Bone marrow (tissue), 2 donors: Measurements from ENCODE around the gene BLOC1S6.
A peak's percentile ranks its signal among the peaks of the same experiment; 100 is the strongest.

ENCODE experiments used
- DNase-seq, 2 donors: peaks; one replicate each; lab custom pipeline; 2025; lab: John Stamatoyannopoulos, UW

The BLOC1S6 gene

DNA sequence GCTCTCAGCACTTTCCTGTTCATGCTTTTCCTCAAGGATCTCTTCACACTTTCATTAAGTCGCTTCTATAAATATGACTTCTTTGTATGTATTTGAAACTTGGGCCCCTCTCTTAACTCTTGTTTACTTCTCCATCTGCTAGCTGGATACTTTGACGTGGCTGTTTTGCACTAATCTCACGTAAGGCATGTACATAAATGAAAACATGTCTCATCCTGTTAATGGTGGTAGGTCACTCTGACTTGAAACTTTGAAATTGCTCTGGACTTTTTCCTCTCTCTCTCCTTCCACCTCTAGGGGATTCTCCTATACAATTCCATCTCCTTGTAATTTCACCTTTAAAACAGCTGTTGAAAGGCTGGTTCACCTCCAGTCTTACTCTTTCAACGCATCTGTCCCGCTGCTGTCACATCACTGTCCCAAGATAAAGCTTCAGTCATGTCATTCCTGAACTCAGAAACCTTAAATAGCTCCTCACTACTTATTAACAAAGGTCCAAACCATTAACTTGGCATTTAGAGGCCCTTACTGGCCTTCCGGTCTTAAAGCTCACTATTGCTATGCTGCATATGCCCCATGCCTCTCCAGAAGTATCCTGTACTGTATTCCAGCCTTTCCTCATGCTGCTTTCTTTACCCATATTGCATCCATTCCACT lies 1.2 kb downstream of the BLOC1S6 start:
- DNase-seq = no peak

DNA sequence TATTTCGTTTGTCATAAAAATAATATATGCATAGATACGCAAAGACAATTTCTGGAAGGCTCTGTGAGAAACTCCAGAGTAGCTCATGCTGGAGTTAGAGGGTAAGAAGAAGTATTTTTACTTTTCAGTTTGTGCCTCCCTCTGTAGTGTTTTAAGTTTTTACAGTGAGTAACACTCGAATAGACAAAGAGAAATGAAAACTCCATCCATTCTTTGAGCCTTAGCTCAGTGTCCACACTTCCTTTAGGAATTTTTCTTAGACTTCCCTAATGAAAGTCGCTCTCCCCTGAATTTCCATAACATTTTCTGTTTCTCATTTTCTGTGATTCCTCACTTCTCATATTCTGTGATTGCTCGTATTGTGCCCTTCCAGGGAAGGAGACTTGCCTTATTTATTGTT lies 2.1 kb downstream of the BLOC1S6 start:
- no peak for DNase-seq

DNA sequence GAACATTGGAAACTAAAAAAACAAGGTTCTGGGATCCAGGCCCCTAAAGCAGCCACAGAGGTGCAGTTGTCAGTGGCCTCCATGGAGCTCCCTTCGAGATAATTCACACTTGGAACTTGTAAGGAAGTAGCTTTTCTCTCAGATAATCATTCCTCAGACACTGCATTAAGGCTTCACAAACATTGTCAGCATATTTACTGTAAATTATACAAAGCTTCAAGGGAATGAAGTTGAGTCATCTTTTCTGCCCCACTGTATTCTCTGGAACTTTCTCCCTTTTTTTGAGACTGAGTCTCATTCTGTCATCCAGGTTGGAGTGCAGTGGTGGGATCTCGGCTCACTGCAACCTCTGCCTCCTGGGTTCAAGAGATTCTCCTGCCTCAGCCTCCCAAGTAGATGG lies 7.1 kb downstream of the BLOC1S6 start:
- DNase-seq = no peak

GRCh38 chr15:45594835-45595530 lies 7.8 kb downstream of the BLOC1S6 start:
- DNase-seq = no peak

GRCh38 chr15:45603881-45604280 lies 16.7 kb downstream of the BLOC1S6 start:
- no peak for DNase-seq

DNA sequence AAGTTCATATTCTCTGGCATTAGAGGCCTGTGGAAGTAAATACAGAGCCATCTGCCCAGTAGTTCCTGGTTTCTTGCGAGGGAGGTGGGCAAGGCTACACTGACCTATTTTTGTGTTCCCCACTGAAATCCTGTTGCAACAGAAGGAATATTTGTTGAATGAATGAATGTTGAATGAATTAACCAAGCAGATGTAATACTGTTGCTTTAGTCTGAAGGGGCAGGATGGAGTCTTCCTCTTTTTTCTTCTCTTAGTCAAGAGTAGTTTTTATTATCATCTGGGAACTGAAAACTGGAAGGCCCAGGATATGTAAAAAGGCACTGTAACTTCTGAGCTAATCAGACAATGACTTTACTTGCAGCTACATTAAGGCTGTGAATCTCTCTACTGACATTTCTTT lies 17.1 kb downstream of the BLOC1S6 start:
- DNase-seq = no peak

DNA sequence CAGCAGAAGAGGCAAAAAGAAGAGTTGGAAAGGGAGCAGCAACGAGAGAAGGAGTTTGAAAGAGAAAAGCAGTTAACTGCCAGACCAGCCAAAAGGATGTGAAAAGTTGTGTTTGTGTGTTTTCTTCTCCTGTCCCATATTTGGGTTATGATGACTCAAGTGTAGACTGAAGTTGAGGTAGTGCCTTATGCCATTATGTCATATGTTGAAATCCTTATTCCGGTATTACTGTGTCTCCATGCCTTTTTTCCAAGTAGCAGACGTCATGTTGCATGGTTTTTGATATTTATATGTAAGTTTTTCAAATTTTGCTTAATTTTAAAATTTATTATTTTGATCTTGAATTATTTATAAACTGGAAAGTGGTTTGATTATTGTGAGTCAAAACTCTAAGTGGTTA lies 19.2 kb downstream of the BLOC1S6 start:
- DNase-seq = no peak

- no peak for DNase-seq
These were observed 19.7 kb downstream of the BLOC1S6 start for GRCh38 chr15:45606841-45607240.

DNA sequence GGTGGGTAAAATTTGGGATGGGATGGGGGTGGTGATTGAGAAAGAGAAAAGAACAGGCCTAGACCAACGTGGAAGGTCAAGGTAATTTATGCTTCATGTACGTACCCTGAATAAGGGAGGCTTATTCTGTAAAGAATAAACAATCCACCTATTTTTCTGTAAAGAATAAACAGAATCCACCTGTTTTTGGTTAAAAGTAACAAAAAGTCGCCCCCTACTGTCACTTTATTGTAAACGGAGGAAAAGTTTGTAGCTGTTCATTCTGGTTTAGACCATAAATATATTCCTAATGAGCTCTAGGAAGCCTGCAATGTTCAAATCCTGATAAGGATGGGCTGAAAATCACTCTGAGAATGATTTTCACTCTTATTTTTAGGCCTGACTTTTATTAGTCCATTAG lies 24.1 kb downstream of the BLOC1S6 start:
- no peak for DNase-seq

- peak in 1 of 2 donors; percentile 22 for DNase-seq
These were observed 25.7 kb downstream of the BLOC1S6 start for GRCh38 chr15:45612790-45613415.

GRCh38 chr15:45616901-45617323 lies 29.7 kb downstream of the BLOC1S6 start:
- no peak for DNase-seq

- no peak for DNase-seq
These were observed 31.6 kb downstream of the BLOC1S6 start for GRCh38 chr15:45618813-45619212.

GRCh38 chr15:45628136-45628535 lies 41.0 kb downstream of the BLOC1S6 start:
- DNase-seq = no peak

- DNase-seq = peak in 1 of 2 donors; percentile 9
These were observed 43.9 kb downstream of the BLOC1S6 start for GRCh38 chr15:45630917-45631691.

GRCh38 chr15:45631776-45632175 lies 44.6 kb downstream of the BLOC1S6 start:
- DNase-seq = no peak

GRCh38 chr15:45634432-45635190 lies 47.4 kb downstream of the BLOC1S6 start, which contains the start of gene SQOR:
Gene SQOR, plus strand, starts transcription at chr15:45635029. Its CDS starts 23,895 bp downstream, at chr15:45658924.
- DNase-seq = peak; percentile 73 to 74

DNA sequence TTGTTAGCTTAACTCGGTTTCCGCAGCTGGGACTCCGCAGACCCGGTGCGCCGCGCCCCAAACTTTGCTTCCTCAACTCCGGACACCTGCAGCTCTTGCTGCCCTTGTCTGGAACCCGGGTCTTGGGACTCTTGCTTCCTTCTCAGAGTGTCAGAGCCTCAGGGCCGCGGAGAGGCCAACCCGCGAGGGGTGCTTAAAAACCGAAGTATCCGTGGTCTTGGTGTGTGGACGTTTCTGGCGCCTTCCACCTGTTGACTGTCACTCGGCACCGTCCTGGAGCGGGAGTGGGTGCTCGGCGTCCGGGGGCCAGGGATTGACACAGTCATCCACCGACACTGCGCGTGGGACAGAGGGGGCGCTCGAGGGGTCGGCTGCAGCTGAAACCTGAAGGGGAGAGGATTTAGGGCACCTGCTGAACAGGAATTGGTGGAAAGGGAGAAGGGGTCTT lies 48.0 kb downstream of the BLOC1S6 start:
- DNase-seq = peak; percentile 73 to 74

DNA sequence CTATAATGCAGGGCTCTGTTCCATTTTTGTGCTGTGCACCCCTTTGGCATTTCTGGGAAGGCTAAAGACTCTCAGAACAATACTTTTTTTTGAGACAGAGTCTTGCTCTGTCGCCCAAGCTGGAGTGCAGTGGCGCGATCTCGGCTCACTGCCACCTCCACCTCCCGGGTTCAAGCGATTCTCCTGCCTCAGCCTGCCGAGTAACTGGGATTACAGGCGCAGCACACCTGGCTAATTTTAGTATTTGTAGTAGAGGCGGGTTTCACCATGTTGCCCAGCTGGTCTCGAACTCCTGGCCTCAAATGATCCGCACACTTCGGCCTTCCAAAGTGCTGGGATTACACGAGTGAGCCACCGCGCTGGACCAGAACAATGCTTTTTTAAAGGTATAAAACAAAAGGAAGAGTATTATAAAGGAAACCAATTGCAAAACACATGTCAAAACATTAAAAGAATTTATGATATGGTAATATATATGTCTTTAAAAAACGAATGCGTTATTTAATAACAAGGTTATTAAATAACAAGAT lies 48.6 kb downstream of the BLOC1S6 start:
- no peak for DNase-seq

- no peak for DNase-seq
These were observed 50.0 kb downstream of the BLOC1S6 start for GRCh38 chr15:45637141-45637540.

GRCh38 chr15:45637552-45638033 lies 50.4 kb downstream of the BLOC1S6 start:
- peak in 1 of 2 donors; percentile 95 for DNase-seq

DNA sequence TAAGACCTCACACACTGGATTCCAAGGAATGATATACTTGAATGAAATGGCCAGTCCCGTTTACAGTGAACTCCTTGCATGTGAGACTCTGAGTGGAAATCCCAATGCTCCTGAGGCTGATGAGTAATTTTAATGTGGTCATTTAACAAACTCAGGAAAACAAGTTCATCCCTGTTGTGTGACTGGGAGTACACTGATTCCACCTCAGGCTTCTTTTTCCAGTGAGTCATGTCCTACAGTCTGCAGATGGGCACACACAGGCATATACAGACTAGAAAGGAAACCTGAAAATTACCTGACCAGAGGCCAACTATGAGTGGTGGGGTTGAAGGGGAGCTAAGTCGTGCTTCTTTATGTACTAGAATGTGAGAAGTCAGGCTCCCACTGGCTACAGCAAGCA lies 53.4 kb downstream of the BLOC1S6 start:
- DNase-seq = no peak
